HL-60/S4 (cell line): ENCODE results near the gene PAX8.
"Not testable (repeated sequence)": the region's sequence is repeated elsewhere in the genome, so short reads cannot be mapped to it uniquely, and the experiment has no call there.

Source experiments
- in situ Hi-C: fragments of 300-500 bp; cut with MboI; formaldehyde crosslinking; loops from 2 replicates; pipeline ENCODE4 v1.14.3; 2022; ENCODE audit warnings: low sequenced_read_pairs

The PAX8 gene

DNA sequence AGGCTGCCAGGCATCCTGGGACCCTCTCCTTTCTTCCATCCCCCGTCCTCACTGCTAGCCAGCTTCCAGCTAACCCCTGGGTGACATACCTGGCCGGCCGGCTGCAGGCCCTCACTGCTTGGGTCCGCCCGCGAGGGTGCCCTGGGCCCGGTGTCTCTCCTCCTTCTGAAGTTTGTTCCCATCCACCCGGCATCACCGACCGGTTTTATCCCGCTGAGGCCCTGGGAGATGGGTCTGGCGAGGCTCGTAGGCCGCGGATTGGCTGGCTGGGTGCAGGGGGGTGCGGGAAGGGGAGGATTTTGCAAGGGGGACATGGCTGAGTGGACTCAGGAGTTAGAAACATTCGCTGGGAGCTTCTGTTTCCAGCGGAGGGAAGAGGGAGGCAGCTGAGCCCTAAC lies at the start of gene PAX8:
TSS of gene PAX8 (minus strand) at position 180 of the 398 bp plus-strand sequence. CDS start 527 bp downstream, outside the sequence.
- in situ Hi-C loops = no loop called here

- in situ Hi-C loops = no loop called here
Measured at GRCh38 chr2:113328043-113328442, 49.3 kb upstream of the PAX8 start.

GRCh38 chr2:113325161-113325731 lies 46.5 kb upstream of the PAX8 start:
- in situ Hi-C loops = not testable (repeated sequence)

GRCh38 chr2:113324684-113325160 lies 46.0 kb upstream of the PAX8 start:
- in situ Hi-C loops = no loop called here

- in situ Hi-C loops = not testable (repeated sequence)
Measured at GRCh38 chr2:113323129-113323528, 44.4 kb upstream of the PAX8 start.

DNA sequence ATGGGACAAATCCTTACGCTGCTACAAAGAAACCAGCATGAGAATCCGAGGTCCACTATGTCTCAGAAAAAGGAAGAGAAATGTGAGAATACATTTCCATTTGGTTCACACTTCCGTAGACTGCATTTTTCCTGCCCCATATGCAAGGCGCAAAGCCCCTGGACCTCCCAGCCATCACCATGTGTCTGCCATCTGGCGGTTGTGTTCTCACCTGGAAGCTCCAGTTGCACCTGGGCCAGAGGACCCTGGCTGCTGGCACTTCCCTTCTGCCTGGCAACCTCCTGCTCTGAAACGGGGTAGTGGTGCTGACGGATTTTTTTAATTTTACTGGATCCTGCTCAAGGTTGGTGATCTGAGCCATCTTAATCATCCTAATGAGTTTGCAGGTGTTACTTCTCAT lies 41.4 kb upstream of the PAX8 start:
- in situ Hi-C loops = not testable (repeated sequence)

DNA sequence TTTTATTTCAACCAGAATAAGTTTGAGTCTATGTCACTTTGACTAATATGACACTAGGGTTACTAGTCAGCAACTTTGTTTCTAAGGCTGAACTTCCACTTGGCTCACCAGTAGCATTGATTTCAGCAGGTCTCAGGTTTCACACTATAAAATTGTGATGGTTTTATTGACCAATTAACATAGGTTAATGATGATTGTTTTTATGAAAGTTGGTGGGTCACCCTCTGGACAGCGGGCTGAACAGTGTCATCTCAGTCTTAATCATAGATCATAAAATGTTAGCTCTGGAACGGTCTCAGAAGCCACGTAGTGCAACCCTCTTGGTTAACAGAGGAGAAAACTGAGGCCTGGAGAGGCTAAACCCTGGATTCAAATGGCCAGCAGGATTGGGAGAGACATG lies 40.2 kb upstream of the PAX8 start:
- in situ Hi-C loops = not testable (repeated sequence)

- in situ Hi-C loops = no loop called here
Measured at GRCh38 chr2:113316085-113316484, 37.4 kb upstream of the PAX8 start.

GRCh38 chr2:113314663-113315062 lies 35.9 kb upstream of the PAX8 start:
- in situ Hi-C loops = not testable (repeated sequence)

DNA sequence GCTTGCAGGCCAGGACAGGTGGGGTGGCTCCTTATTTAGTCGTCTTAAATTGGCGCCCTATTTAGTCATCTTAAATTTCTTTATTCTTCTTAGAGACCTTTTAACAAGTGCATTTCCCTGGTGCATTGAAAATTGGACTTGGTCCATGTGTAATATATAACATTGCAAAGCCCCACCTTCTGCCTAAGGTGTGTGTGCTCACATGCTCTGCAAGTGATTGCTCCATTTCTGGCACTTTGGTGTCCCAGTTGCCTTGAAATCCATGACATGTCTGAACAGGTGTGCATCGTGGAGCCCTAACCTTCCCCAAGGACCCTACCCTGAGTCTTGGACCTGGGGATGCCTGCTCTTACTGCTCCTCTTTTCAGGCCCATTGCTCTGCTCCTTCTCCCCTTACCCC lies 35.5 kb upstream of the PAX8 start:
- in situ Hi-C loops = not testable (repeated sequence)

DNA sequence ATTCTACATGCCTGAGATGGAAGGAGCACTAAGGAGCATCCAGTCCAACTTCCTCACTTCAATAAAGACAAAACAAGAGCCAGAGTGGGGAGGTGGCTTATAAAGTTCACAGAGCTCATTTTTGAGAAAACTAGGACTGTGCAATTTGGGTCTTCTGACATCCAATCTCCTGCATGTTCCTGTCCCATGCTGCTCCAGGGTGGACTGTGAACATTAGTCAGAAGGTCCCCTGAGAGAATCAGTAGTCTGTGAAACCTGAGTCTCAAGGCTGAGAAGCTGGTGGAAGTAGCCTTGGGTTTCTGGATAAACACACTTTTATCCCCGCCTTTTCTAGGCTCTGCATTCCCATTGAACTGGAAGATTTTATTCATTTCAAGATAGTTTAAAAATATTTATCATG lies 33.1 kb upstream of the PAX8 start:
- in situ Hi-C loops = not testable (repeated sequence)

- in situ Hi-C loops = not testable (repeated sequence)
Measured at GRCh38 chr2:113311191-113311590, 32.5 kb upstream of the PAX8 start.

DNA sequence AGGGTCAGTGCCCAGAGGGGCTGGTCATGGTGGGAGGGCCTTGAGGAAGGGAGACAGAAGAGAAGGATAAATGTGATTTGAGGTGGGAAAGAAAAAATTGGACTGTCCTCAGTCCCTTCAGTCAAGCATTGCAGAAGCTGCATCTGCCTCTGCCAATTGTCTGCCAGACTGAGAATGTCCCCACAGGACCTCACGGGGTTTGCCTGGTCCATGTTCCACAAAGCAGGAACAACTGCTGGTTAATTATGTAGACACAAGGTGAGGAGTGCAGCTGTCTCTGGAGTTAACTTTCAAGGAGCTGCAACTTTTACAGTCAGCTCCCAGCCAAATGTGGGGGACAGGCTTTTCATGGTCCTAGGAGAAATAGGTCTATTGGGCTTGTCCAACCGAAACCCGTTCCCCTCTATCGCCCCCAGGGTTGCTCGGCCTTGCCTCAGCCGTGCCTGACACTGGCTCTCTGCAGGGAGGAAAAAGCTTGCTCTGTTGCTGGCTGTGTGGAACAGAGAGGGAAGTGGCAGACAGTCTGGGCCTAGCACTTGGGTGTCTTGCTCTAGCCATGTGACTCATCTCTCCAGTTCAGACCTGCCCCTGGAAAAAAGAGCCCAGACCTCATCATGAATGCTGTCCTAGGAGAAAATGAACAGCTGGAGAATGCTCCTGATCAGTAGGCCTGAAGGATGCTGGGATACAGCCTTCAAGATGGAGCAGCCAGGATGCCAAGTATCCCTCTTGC lies 31.1 kb upstream of the PAX8 start:
- in situ Hi-C loops = no loop called here

DNA sequence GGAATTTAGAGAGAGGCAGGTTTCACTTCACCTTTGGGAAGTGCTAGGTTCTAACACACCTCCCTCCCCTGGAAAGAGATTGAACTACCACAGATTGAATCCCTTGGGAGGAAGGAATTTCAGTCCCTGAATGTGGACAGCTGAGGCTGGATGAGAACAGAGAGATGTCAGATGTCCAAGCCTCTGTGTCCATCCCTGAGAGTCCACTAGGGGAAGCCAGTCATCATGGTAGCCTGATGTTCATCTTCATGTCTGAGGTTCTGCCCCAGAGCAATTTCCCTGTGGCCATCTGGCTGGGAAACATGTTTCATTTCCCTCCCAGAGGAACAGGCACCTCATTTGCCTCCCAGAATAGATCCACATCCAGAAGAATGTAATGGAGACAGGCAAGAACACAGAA lies 30.1 kb upstream of the PAX8 start:
- in situ Hi-C loops = not testable (repeated sequence)

GRCh38 chr2:113306207-113306606 lies 27.5 kb upstream of the PAX8 start:
- in situ Hi-C loops = not testable (repeated sequence)

DNA sequence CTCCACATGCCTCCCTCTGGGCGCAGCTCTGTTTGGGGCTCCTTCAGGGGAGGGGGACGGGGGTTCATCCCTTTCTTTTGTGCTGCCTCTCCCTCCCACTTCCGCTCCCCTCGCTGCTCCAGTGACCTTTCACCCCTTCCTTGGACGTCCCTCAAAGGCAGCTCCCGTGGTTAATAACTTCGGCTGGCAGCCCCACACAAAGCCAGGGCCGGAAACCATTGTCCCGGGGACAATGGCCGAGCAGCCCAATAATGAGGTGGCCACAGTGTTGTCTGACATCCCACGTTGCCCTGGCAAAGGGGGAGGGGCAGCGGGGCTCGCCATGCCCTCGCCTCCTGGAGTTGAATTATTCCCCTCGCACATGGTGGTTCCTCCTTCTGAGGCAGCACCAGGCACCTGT lies 27.0 kb upstream of the PAX8 start:
- in situ Hi-C loops = not testable (repeated sequence)

DNA sequence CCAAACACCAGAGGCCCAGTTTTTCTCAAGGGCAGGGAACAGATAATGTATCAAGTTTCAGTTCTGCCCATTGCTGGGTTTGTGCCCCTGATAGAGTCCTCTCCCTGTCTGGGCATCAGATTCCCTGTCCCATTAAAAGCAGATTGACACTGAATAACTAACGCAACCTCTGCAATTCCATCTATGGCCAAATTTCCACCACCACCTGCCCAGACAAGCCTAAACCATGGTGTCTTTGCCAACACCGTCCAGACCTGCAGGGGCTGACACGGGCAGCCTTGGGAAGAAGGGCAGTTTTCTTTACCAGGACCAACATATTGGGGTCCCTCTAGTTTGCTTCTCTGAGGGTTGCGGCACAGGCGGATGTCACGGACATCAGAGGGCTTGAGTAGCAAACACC lies 26.4 kb upstream of the PAX8 start:
- in situ Hi-C loops = no loop called here

DNA sequence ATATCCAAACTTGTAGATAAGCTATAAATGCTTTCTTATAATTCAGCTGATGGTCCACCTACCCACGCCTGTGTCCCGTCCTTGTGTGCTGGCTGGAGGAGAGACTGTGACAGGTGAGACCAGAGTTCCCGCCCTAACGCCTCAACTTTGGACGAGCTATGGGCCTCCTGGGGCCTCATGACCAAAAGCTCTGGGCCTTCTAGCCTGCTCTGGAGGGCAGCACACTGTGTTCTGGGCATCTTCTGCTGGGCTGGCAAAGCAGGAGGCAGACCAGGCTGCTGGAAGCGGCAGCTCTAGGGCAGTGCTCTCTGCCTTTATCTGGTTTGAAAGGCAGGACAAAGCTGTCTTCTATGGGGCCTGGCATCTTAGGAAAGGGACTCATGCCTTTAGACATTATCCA lies 26.0 kb upstream of the PAX8 start:
- in situ Hi-C loops = no loop called here

GRCh38 chr2:113302216-113302980 lies 23.7 kb upstream of the PAX8 start:
- in situ Hi-C loops = not testable (repeated sequence)

DNA sequence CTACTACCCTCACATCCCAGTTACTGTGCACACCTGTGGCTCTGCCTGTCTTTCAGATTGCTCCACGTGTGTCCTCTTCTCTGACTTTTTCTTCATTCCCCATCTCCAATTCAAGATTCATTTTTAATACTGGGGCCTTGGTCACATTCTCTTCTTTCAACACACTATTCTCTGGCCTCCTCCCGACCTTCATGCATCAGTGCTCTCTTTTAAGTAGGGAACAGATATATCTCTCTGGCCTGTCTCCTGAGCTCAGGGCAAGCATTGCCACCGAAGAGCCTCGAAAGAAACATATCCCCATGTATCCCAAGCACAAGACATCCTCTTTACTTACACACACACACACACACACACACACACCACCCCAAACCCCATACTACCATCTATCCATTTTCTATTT lies 21.6 kb upstream of the PAX8 start:
- in situ Hi-C loops = no loop called here

DNA sequence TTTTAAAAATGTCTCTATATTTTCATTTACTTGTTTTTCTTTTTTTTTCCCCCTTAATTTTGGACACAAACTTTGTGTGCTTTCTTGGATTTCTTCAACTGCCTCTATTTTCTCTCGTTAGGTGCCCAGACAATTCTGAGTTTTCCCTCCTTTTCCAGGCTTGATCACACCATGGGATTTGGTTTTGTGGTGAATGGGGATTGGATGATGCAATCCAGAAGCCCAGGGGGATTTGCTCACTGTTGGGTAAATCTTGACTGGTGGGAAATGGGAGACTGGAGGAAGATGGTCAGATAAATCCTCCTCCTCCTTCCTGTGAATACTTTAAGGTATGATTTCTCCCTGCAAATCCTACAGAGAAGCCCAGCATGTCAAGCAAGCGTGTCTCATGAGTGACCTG lies 19.5 kb upstream of the PAX8 start:
- in situ Hi-C loops = no loop called here

DNA sequence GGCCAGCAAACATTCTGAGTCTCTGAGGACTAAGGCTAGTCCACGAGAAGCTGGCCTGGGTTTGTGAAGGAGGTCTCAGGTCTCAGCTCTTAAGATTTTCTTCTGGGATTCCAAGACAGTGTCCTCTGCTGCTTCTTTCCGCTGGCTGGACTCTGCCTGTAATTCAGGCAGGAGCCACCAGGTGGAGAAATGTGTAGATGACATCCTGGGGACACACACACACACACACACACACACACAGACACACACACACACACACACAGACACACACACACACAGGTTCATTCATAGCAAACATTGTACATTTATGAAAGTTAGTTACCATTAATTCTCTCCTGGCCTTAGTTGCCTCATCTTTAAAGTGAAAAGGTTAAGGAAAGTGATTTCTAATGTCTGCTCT lies 18.9 kb upstream of the PAX8 start:
- in situ Hi-C loops = not testable (repeated sequence)
